GM12891 (cell line): ENCODE data around the gene NEU4.
A peak's percentile ranks its signal among the peaks of the same experiment; 100 is the strongest.
"Not testable (repeated sequence)": the region's sequence is repeated elsewhere in the genome, so short reads cannot be mapped to it uniquely, and the experiment has no call there.

Experiments
- DNase-seq: peaks from one replicate; pipeline ENCODE4 v3.0.0; 2011; ENCODE audit warnings: low spot score; ENCODE audit not compliant: insufficient read length
- FAIRE-seq: peaks from 2 replicates; lab custom pipeline; 2011; peaks lifted over from hg19 to GRCh38; lab: Jason Lieb, UNC
- PAX5 ChIP-seq: IDR thresholded peaks from 2 replicates; pipeline ENCODE4 v1.6.1; 2011; ENCODE audit warnings: low read length, moderate library complexity, mild to moderate bottlenecking; ENCODE audit not compliant: insufficient read depth, severe bottlenecking
- POLR2A ChIP-seq: IDR thresholded peaks from 2 replicates; pipeline ENCODE4 v1.6.1; 2011; ENCODE audit warnings: low read depth, low read length, control low read depth
- POLR2AphosphoS5 ChIP-seq: IDR thresholded peaks from 2 replicates; pipeline ENCODE4 v1.6.1; 2011; ENCODE audit warnings: low read depth, low read length, control low read depth
- POU2F2 ChIP-seq: IDR thresholded peaks from 2 replicates; pipeline ENCODE4 v1.6.1; 2011; ENCODE audit warnings: low read depth, mild to moderate bottlenecking, control low read depth, low read length, moderate library complexity
- SPI1 ChIP-seq: IDR thresholded peaks from 2 replicates; pipeline ENCODE4 v1.6.1; 2011; ENCODE audit warnings: low read depth, low read length, control low read depth
- TAF1 ChIP-seq: IDR thresholded peaks from 2 replicates; pipeline ENCODE4 v1.6.1; 2011; ENCODE audit warnings: low read depth, low read length, control low read depth

NEU4 gene

DNA sequence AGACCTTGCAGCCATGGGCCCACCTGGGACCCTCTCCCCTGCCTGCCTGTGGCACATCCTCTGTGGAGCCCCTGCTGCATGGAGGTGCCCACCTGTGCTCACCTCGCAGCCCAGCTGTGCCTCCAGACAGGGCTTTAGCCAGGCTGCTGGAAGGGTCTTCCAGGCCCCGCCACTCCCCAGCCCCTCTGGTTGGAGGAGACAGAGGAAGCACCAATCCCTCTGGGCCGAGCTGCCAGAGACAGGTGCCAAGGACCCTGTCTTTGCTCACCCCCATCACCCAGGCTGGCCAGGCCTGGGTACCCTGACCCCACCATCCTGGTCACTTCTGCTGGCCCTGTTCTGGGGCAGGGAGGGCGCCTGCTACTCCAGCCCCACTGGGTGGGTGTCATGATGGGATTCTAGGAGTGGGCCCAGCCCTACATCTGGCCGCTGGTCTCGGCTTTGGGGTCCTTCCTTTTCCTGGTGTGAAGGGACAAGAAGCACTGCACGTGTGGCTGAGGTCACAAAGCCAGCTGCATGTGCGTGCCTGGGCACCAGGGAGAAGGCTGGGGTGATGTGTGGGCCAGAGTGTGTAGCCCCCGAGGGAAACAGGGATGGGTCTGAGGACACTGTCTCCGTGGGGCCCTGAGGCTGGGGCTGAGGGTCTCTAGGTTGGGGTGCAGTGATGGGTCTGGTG is 9.3 kb upstream of the NEU4 start:
- no peak for FAIRE-seq
- TF ChIP-seq TAF1: no peak
- no peak for TF ChIP-seq POU2F2
- TF ChIP-seq POLR2AphosphoS5: no peak
- TF ChIP-seq POLR2A: no peak
- no peak for TF ChIP-seq PAX5
- no peak for TF ChIP-seq SPI1
- peak; percentile 20 for DNase-seq

DNA sequence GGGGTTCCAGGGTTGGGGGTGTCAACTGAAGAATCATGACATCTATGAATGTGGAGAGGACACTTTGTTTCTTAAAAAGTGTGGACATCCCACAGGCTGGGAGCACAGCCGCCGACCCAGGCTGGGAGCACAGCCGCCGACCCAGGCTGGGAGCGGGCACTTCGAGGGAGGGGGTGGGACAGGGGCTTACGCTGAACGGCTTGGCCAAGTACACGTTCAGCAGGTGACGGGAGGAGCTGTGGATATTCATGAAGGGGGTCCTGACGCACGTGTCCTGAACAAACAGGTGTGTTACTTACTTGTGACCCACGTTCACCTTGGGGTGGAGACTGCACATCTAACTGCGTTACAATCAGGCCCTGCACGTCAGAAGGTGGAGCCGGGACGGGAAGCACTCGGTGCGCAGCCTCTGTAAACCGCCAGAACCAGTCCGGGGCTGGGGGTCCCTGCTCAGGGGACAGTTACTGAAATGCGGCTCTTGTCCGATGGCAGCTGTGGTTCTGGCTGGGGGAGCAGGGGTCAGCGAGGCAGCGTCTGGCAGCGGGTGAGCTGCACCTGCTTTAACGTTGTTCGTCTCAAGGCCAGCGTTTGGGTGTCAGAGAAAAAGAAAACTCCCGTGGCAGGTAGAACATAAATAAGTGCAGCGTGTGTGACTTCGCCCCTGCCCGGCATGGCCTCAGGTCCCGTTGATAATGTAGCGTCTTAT is 8.6 kb upstream of the NEU4 start:
- FAIRE-seq: peak; percentile 91

DNA sequence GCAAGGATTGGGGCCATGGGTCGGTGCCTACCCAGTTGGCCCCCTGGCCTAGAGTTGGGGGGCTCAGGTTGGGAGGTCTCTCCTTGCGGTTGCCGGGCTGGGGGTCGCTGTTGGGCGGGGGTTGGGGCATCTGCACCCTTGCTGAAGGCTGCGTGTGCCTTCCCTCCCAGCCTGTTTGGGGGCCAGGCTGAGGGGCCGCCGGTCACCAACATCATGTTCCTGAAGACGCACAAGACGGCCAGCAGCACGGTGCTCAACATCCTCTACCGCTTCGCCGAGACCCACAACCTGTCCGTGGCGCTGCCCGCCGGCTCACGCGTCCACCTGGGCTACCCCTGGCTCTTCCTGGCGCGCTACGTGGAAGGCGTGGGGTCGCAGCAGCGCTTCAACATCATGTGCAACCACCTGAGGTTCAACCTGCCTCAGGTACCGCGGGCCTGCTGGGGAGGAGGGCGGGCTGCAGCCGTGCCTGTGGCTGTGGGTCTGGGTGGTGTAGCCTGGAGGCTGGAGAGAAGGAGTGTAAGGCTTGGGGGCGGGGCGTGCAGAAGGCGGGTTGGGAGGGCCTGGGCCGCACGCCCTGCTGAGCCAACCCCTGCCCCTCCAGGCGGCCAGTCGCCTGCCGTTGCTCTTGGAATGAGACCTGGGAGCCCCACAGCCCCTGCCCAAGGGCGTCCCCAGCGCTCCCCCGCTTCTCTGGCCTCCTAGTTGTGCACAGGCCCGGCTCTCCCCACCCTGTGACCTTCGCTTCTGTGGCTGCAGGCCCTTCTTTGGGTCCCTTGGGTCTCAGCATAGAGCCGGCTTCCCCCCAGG is 7.2 kb upstream of the NEU4 start:
- peak; percentile 16 for FAIRE-seq
- TF ChIP-seq POU2F2 (no peak), SPI1 (no peak), PAX5 (no peak), POLR2AphosphoS5 (no peak), POLR2A (no peak), TAF1 (no peak)
- no peak for DNase-seq

More for the DNA sequence above, 8.6 kb upstream of the NEU4 start:
- DNase-seq: not testable (repeated sequence)

DNA sequence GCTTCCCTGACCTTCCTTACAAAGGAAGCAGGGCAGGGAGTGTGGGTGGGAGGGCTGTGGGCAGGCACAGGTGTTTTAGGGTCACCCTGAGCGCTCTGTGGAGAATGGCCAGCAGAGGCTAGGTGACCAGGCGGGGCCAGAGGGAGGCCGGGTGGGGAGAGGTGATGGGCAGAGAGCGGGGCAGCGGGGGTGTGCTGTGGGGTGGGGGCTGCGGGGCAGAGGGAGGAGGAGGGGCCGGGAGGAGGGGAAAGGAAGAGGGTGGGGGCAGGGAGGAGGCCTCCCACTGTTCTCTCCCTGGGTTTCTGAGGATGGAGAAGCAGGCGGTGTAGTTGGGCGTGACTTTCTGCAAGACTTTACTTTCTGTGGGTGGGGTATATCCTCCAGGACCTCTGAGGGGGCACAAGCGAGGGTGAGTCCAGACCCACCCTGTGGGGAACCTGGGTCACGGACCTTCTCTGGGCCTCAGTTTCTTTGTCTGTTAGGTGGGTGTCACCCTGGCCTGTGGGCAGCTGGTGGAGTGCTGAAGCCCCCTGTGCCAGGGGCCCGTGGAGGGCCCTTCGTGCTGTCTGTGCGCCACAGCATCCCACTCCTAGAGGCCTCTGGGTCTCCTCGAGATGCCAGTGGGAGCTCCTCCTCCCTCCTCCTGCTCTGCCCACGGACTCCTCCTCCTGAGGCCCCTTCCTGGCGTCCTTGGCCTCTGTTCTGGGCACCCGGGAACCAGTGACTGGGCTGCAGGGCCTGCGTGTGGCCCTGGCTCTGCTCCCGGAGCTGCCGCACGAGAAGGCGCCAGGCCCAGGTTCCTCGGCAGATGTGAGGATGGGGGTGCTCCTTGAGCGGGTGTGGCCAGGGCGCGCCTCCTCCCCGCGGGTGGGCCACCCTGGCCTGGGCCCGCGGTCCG is 6.3 kb upstream of the NEU4 start:
- peak; percentile 32 for DNase-seq
- TF ChIP-seq POLR2AphosphoS5 (no peak), SPI1 (no peak), POLR2A (no peak), TAF1 (no peak), PAX5 (no peak), POU2F2 (no peak)
- no peak for FAIRE-seq

DNA sequence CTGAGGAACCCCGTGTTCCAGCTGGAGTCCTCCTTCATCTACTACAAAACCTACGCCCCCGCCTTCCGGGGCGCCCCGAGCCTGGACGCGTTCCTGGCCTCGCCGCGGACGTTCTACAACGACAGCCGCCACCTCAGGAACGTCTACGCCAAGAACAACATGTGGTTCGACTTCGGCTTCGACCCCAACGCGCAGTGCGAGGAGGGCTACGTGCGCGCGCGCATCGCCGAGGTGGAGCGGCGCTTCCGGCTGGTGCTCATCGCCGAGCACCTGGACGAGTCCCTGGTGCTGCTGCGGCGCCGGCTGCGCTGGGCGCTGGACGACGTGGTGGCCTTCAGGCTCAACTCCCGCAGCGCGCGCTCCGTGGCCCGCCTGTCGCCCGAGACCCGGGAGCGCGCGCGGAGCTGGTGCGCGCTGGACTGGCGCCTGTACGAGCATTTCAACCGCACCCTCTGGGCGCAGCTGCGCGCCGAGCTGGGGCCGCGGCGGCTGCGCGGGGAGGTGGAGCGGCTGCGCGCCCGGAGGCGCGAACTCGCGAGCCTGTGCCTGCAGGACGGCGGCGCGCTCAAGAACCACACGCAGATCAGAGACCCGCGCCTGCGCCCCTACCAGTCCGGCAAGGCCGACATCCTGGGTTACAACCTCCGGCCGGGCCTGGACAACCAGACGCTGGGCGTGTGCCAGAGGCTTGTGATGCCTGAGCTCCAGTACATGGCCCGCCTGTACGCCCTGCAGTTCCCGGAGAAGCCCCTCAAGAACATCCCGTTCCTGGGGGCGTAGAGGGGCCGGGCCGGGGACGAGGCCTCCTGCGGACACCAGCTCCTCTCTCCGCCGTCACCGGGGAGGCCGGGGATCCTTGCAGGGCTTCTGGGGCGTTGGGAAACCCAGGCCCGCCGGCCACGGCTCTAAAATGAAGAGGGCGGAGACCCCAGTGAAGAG is 5.3 kb upstream of the NEU4 start:
- FAIRE-seq (peak; percentile 98), DNase-seq (peak; percentile 76)
- no peak for TF ChIP-seq PAX5
- peak; percentile 13; the same call in 1 of the 2 replicates for TF ChIP-seq TAF1
- no peak for TF ChIP-seq POLR2A
- TF ChIP-seq POLR2AphosphoS5: peak; percentile 56; the same call in 1 of the 2 replicates
- TF ChIP-seq SPI1: no peak
- TF ChIP-seq POU2F2: no peak

DNA sequence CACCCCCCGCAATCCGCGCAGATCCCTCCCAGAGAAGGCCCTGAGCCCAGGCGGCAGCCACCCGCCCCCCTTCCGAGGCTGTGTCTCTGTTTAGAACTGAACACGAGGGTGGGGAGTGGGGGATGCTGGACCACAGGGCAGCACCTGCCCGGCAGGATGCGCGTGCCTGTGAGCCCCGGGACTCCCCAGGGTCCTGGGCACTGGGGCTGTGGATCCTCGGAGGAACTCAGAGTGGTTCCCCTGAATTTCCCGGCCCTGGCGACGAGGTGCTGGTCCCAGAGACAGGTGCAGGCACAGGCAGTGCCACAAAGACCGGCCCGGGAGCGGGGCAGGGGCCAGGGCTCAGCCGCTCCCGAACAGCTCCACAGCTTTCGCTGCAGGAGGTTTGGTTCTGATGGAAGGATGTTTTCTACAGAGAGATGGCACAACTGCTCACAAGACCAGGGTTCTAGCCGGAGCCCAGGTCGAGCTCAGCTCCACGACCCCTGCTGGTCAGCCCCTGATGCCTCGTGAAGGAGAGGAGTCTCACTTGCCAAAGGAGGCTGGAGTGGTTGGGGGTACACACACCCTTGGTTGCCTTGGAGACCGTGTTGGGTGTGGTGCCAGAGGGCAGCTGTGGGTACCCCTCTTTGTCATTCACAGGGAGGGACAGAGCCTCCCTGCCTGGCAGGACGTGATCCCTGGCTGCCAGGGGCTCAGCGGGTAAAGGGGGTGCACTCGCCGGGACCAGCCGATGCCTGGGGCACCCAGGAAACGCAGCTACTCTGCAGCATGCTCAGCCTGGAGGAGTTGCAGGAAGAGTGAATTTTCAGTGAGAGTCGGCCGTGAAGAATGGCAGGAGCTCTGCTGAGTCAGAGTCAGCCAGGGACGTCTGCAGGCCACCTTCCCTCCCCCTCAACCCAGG is 4.4 kb upstream of the NEU4 start:
- peak; percentile 58 for DNase-seq
- peak; percentile 20 for FAIRE-seq
- TF ChIP-seq POU2F2 (0 out of 2 replicates have a peak, but pooled peaks have one; percentile 4), TAF1 (no peak), POLR2A (no peak), POLR2AphosphoS5 (peak; percentile 4; the same call in 1 of the 2 replicates), SPI1 (no peak), PAX5 (no peak)

DNA sequence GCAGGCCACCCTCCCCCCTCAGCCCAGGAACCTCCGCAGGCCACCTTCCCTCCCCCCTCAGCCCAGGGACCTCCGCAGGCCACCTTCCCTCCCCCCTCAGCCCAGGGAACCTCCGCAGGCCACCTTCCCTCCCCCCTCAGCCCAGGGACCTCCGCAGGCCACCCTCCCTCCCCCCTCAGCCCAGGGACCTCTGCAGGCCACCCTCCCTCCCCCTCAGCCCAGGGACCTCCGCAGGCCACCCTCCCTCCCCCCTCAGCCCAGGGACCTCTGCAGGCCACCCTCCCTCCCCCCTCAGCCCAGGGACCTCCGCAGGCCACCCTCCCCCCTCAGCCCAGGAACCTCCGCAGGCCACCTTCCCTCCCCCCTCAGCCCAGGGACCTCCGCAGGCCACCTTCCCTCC is 2.8 kb upstream of the NEU4 start:
- not testable (repeated sequence) for DNase-seq, FAIRE-seq

DNA sequence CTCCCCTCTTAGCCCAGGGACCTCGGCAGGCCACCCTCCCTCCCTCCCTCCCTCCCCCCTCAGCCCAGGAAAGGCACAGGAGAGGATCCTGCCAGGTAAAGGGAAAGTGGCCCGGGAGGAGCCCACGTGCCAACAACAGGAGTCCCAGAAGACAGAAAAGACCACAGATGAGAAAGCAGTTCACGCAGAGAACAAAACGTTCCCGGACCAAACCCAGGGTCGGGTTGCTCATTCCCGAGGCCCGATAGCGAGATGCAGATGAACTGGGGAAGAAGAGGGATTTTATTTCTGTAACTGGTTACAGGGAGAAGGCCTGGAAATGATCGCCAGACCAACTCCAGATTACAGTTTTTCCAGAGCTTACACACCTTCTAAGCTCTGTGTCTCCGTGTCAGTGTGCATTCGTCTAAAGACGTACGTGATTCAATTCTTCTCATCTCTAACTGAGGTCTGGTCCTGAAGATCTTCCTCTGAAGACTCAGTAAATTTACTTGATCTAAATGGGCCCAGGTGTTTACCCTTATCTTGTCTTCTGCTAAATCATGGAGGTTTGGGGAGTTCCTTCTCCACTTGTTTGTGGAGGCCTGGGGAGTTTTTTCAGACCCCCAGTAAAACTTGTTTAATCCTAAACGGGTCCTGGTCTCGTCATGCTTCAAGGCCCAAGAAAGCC is 807 bp upstream of the NEU4 start:
- FAIRE-seq: no peak
- no peak for DNase-seq
- TF ChIP-seq SPI1 (no peak), POU2F2 (no peak), PAX5 (no peak), TAF1 (no peak), POLR2A (no peak), POLR2AphosphoS5 (no peak)
